Astrocyte of the hippocampus (primary cell): ENCODE measurements around the gene STK33.
A peak's percentile ranks its signal among the peaks of the same experiment; 100 is the strongest.

Source experiments
- DNase-seq: peaks from one replicate; pipeline ENCODE4 v3.0.0; 2011; ENCODE audit warnings: low read depth, low spot score

STK33 gene

DNA sequence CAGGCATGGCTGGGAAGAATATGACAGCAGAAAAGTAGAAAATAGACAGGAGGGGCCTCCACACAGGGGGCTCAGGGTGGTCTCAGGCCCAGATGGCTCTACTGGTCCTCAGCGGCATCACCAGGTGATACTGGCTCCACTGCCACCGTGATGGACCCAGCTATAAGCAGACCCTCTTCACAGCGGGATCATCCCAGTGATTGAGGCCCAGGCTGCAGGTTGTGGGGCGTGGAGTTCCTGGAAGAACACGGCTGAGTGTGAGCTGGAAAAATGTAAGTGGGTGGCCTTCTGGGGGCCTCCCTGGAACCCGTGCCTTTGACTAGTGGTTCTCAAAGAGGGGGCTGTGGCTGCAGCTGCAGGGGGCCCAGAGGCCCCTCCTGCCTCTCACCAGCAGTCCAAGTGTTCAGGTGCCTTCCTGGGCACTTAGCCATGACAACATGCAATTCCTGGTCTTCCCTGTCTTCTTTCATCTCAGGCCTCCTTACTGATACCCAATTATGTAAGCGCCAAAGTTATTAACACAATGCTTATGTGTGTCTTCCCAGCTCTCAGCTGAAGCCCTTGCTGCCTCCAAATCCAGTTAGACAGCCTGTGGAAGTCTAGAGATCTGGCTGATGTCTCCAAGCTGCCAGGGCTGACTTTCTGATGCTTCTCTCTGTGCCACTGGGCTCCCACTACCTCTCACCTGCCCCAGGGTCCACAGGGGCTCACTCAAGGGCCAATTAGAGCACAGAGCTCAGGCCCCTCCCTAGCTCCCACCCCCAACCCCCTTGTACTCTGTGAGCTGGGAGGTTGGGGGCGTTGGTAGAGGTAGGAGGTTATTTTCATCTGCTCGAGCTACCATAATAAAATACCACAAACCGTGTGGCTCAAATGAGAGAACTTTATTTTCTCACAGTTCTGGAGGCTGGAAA, 220.3 kb downstream of the STK33 start:
- no peak for DNase-seq

- no peak for DNase-seq
Observed at GRCh38 chr11:8372641-8373381, 221.2 kb downstream of the STK33 start.

DNA sequence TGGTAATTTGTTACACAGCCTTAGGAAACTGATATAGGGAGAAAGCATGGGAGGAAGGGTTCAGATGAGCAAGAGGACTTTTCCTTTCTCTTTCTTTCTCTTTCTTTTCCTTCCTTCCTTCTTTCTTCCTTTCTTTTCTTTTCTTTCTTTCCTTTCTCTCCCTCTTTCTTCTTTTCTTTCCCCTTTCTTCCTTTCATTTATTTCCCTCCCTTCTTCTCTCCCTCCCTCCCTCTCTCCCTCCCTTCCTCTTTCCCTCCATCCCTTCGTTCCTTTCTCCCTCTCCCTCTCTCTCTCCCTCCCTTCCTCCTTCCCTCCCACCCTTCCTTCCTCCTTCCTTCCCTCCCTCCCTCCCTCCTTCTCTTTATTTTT, 222.5 kb downstream of the STK33 start:
- no peak for DNase-seq

GRCh38 chr11:8370812-8371515, 223.1 kb downstream of the STK33 start:
- DNase-seq = no peak

- no peak for DNase-seq
Observed at GRCh38 chr11:8369592-8370205, 224.3 kb downstream of the STK33 start.

- no peak for DNase-seq
Observed at GRCh38 chr11:8368772-8369171, 225.3 kb downstream of the STK33 start.

GRCh38 chr11:8368194-8368593, 225.8 kb downstream of the STK33 start:
- no peak for DNase-seq

DNA sequence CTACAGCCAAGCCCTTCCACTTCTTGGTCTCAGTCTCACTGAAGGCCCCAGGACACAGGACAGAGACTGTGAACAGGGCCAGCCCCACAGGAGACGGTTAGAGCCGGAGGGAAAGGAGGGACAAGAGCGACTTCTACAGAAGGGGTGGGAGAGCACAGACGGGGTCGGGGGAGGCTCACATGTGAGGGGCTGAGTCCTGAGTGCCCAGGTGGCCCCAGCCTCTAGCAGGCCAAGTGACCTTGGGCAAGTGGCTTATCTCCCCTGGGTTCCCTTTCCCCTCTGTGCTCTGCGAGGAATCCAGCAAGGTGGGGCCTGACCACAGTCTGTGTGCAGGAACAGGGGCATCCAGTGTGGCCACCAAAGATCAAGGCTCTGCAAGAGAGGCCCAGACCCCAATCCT, 227.7 kb downstream of the STK33 start:
- DNase-seq = no peak

- DNase-seq = no peak
Observed at GRCh38 chr11:8365216-8365941, 228.6 kb downstream of the STK33 start.

- DNase-seq = no peak
Observed at GRCh38 chr11:8363921-8364320, 230.1 kb downstream of the STK33 start.

- DNase-seq = no peak
Observed at GRCh38 chr11:8362899-8363298, 231.1 kb downstream of the STK33 start.

DNA sequence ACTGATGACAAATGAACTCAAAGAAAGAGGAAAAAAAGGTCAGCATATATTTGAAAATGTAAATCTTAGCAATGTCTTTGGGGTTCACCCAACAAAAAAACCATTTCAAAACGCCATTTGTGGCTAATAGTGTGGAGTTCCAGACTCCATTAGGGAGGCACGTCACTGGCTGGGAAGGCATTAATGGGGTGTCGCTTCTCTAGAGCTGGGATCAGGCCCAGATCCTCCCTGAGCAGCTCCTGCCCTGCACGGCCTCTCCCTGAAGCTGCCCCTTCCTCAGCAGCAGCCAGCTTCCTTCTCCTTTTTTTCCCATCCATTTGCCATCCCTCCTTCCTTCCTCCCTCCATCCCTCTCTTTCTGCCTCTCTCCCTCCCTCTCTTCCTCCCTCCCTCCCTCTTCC, 231.5 kb downstream of the STK33 start:
- no peak for DNase-seq

GRCh38 chr11:8361664-8362210, 232.3 kb downstream of the STK33 start:
- no peak for DNase-seq

DNA sequence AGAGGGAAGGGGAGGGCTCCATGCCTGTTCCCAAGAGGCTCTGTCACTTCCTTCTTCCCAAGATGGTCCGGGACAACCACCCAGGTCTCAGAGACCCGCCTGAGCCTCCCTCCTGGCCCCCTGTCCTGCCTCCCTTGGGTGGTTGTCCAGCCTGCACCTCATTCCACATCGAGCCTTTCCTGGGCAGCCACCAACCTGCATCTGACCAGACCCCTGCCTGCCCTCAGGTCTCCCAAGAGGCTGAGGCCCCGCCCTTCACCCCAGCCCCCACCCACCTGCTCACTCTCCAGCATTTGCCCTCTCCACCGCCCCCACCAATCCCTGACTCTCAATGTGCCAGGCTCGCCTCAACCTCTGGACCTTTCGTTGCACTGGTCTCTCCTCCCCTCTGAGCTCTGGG, 232.8 kb downstream of the STK33 start:
- no peak for DNase-seq

GRCh38 chr11:8360086-8360828, 233.8 kb downstream of the STK33 start:
- DNase-seq = no peak

- DNase-seq = no peak
Observed at GRCh38 chr11:8359521-8359920, 234.5 kb downstream of the STK33 start.

DNA sequence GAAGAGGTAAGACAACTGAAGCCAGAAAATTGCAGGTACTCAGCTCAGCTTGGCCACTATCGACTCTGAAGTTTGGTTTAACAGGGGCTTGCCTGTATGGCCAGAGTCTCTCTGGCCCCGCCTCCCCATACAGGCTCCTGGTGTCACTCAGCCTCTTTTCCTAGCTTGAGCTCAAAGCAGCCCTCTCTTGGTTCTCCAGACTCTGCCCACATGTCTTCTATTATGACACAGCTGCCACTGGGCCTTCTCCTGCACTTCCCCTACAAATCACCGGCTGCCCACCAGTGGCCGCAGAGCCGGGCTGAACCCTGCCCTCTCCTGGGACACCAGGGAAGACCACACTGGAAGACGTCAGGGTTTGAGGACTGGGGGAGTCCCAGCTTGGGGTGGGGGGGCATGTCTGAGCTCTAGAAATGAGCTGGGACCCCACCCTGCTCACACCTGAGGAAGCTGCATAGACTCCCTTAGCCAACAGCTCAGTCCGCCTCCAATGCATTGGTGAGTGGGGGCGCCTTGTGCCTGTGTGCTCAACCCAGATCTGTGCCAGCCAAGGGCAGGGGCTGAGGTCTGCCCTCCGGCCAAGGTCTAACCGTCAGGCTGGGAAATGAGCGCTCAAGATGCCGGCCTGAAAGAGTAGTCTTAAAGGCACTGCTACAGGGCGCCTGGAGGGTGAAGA, 236.0 kb downstream of the STK33 start:
- DNase-seq = no peak

GRCh38 chr11:8357505-8357888, 236.5 kb downstream of the STK33 start:
- no peak for DNase-seq

DNA sequence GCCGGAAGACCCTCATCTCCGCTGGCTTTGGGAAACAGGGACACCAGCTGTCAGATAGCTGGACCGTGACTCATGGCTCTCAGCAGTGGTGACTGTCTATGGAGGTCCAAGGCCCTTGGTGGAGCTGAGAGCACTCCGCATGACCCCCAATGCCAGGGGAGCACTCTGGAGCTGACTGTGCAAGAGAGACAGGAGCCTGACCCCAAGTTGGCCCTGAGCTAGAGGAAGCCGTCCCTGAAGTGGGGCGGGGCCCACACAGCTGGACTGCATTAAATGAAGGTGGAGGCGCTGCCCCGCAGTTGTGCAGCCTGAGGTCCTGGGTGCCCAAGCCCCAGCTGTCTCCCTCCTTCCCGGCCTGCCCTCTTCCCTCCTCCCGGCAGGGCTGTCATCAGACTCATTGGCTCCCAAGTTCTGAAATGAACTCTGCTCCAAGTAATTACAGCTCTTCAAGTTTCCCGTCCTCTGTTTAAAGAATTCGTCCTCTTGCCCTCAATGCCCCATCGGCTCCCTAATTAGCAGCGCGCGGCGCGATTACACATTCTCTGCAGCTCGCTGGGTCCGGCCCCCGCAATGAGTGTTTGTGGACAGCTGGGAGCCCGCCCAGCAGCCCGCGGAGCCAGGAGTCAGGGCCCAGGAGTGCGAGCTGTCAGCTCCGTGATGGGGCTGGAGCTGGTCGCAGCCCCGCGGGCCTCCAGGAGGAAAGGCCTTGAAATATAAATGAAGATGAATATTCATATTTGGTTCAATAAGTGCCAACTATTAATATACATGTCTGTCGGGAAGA, 237.1 kb downstream of the STK33 start:
- DNase-seq = peak; percentile 76
